ENCODE results near the gene CTPS1. TPM values are rescaled to one million over a fixed set of nuclear protein-coding genes. Genes with fewer than 3 reads are reported as not detected.

The CTPS1 gene
- total RNA-seq, 1 experiment from 2014 or later = 85.9 TPM

- TF ChIP-seq CTCF (IDR thresholded peaks at IDR 0.05; ENCODE audit: unreplicated experiment) = no peak
- Mint-ChIP-seq H3K4me3 (ENCODE audit: low read depth, unreplicated experiment) (peak overlapping the region; percentile 87), H3K9me3 (ENCODE audit: low read depth, unreplicated experiment) (no peaks in the 10 kb centered on the region), H3K27ac (ENCODE audit: unreplicated experiment) (peak overlapping the region; percentile 85), H3K4me1 (ENCODE audit: low read depth, unreplicated experiment) (peaks cover 42% of the 10 kb centered on the region), H3K27me3 (ENCODE audit: unreplicated experiment) (no peaks in the 10 kb centered on the region), H3K36me3 (ENCODE audit: insufficient read depth, unreplicated experiment) (peaks cover 50% of the 10 kb centered on the region)
- BruUV-seq (replicated peaks) = TSS peak; percentile 30
- DNase-seq = peak; percentile 39
- CTCF ChIA-PET = interaction anchor here (0.6 to 2.2 kb wide), 6 partner anchors 8 to 118 kb away, joined by 3 to 9 read pairs (median 4); partner anchors contain the start of gene CITED4
- intact Hi-C loops (cut with micrococcal nuclease; ENCODE audit: unreplicated experiment) = loop anchor here (10.0 kb wide), 1 partner anchor 446 kb away; the partner anchor contains the start of gene ZNF684
These were observed 1.1 kb downstream of the CTPS1 start for GRCh38 chr1:40980453-40981121.

GRCh38 chr1:40981691-40982448 lies 2.4 kb downstream of the CTPS1 start:
- H3K27me3 Mint-ChIP-seq (ENCODE audit: unreplicated experiment) = no peaks in the 10 kb centered on the region
- H3K36me3 Mint-ChIP-seq (ENCODE audit: insufficient read depth, unreplicated experiment) = peaks cover 60% of the 10 kb centered on the region
- CTCF ChIA-PET = no interaction called here
- intact Hi-C loops (cut with micrococcal nuclease; ENCODE audit: unreplicated experiment) = loop anchor here (10.0 kb wide), 1 partner anchor 447 kb away; the partner anchor contains the start of gene ZNF684
- peak overlapping the region; percentile 87 for H3K4me3 Mint-ChIP-seq (ENCODE audit: low read depth, unreplicated experiment)
- no peak for TF ChIP-seq CTCF (IDR thresholded peaks at IDR 0.05; ENCODE audit: unreplicated experiment)
- H3K9me3 Mint-ChIP-seq (ENCODE audit: low read depth, unreplicated experiment) = no peaks in the 10 kb centered on the region
- peak overlapping the region; percentile 9 for H3K27ac Mint-ChIP-seq (ENCODE audit: unreplicated experiment)
- DNase-seq = no peak
- peaks cover 46% of the 10 kb centered on the region for H3K4me1 Mint-ChIP-seq (ENCODE audit: low read depth, unreplicated experiment)
- no TSS peak for BruUV-seq (replicated peaks)

GRCh38 chr1:40982721-40983120 lies 3.2 kb downstream of the CTPS1 start:
- Mint-ChIP-seq H3K4me3 (ENCODE audit: low read depth, unreplicated experiment) (no peak overlapping the region), H3K4me1 (ENCODE audit: low read depth, unreplicated experiment) (peaks cover 40% of the 10 kb centered on the region), H3K36me3 (ENCODE audit: insufficient read depth, unreplicated experiment) (peaks cover 62% of the 10 kb centered on the region), H3K27ac (ENCODE audit: unreplicated experiment) (no peak overlapping the region), H3K9me3 (ENCODE audit: low read depth, unreplicated experiment) (no peaks in the 10 kb centered on the region), H3K27me3 (ENCODE audit: unreplicated experiment) (no peaks in the 10 kb centered on the region)
- no peak for TF ChIP-seq CTCF (IDR thresholded peaks at IDR 0.05; ENCODE audit: unreplicated experiment)
- CTCF ChIA-PET = no interaction called here
- no TSS peak for BruUV-seq (replicated peaks)
- intact Hi-C loops (cut with micrococcal nuclease; ENCODE audit: unreplicated experiment) = loop anchor here (10.0 kb wide), 1 partner anchor 448 kb away; the partner anchor contains the start of gene ZNF684
- no peak for DNase-seq

GRCh38 chr1:40983286-40983685 lies 3.8 kb downstream of the CTPS1 start:
- no peak for DNase-seq
- TF ChIP-seq CTCF (IDR thresholded peaks at IDR 0.05; ENCODE audit: unreplicated experiment) = no peak
- BruUV-seq (replicated peaks) = no TSS peak
- no peak overlapping the region for H3K27ac Mint-ChIP-seq (ENCODE audit: unreplicated experiment)
- H3K4me3 Mint-ChIP-seq (ENCODE audit: low read depth, unreplicated experiment) = no peak overlapping the region
- intact Hi-C loops (cut with micrococcal nuclease; ENCODE audit: unreplicated experiment) = loop anchor here (10.0 kb wide), 1 partner anchor 448 kb away; the partner anchor contains the start of gene ZNF684
- peaks cover 68% of the 10 kb centered on the region for H3K36me3 Mint-ChIP-seq (ENCODE audit: insufficient read depth, unreplicated experiment)
- CTCF ChIA-PET = no interaction called here
- no peaks in the 10 kb centered on the region for H3K27me3 Mint-ChIP-seq (ENCODE audit: unreplicated experiment)
- no peaks in the 10 kb centered on the region for H3K9me3 Mint-ChIP-seq (ENCODE audit: low read depth, unreplicated experiment)
- peaks cover 40% of the 10 kb centered on the region for H3K4me1 Mint-ChIP-seq (ENCODE audit: low read depth, unreplicated experiment)

Measured in Calu3 (cell line).